Astrocyte (in vitro differentiated cells and primary cell): ENCODE data around the gene ATP5PB.

Experiments used
- CTCF ChIP-seq: IDR thresholded peaks from 2 replicates; pipeline ENCODE4 v1.5.1; 2011; ENCODE audit warnings: low read depth, mild to moderate bottlenecking, inconsistent platforms, low read length, moderate library complexity; ENCODE audit not compliant: insufficient read depth
- EZH2 ChIP-seq: IDR thresholded peaks from 2 replicates; pipeline ENCODE4 v1.6.1; 2012; ENCODE audit warnings: mild to moderate bottlenecking, low read length, inconsistent platforms; ENCODE audit not compliant: insufficient read depth

DNA sequence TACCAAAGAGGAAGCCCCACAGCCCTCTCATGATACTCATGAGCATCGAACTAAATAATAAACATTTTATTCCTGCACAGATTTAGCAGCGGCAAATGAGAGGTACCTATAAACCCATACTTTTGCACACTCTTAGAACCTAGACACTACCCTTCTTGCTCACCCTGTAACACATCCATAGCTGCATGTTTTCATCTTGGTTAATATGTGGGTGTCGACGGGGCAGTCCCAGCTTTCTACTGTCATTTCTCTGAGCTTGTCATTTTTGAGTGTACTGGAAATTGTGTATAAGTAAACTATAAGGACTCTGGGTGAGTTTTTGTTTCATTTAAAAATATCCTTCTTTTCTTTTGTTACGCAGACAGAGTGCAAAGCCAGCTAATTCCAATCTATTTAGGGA, 47.2 kb upstream of the ATP5PB start:
- TF ChIP-seq CTCF, result no peak
- no peak for TF ChIP-seq EZH2
